Measurements from ENCODE around the gene ANKRD12.
A peak's percentile ranks its signal among the peaks of the same experiment; 100 is the strongest.

The ANKRD12 gene

DNA sequence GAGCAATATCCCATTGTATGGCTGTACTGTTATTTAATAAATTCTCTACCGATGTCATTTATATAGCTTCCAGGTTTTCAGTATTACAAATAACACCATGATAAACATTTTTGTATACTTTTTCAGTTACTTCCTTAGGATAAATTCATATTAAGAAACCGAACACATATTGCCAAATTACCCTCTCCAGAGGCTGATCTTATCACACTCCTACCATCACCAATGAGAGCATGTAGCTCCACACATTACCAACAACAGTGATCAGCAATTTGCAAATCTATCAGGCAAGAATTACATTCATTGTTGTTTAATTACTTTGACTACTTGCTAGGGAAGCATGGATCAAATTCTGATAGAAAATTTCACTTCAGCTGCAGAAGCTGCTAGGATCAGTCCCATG lies 39.9 kb upstream of the ANKRD12 start:
- Histone ChIP-seq H3K9me3 (ENCODE audit: insufficient read depth, low read depth, low read length) (no peaks in the 10 kb centered on the region), H3F3A (ENCODE audit: low read depth) (no peaks in the 10 kb centered on the region)
- TF ChIP-seq, protein P1, sequence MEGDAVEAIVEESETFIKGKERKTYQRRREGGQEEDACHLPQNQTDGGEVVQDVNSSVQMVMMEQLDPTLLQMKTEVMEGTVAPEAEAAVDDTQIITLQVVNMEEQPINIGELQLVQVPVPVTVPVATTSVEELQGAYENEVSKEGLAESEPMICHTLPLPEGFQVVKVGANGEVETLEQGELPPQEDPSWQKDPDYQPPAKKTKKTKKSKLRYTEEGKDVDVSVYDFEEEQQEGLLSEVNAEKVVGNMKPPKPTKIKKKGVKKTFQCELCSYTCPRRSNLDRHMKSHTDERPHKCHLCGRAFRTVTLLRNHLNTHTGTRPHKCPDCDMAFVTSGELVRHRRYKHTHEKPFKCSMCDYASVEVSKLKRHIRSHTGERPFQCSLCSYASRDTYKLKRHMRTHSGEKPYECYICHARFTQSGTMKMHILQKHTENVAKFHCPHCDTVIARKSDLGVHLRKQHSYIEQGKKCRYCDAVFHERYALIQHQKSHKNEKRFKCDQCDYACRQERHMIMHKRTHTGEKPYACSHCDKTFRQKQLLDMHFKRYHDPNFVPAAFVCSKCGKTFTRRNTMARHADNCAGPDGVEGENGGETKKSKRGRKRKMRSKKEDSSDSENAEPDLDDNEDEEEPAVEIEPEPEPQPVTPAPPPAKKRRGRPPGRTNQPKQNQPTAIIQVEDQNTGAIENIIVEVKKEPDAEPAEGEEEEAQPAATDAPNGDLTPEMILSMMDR (conservative IDR thresholded peaks at IDR 0.05; ENCODE audit: low read length): no peak
- no peak for TF ChIP-seq EZH2phosphoT487 (IDR thresholded peaks at IDR 0.05; ENCODE audit: borderline replicate concordance)

DNA sequence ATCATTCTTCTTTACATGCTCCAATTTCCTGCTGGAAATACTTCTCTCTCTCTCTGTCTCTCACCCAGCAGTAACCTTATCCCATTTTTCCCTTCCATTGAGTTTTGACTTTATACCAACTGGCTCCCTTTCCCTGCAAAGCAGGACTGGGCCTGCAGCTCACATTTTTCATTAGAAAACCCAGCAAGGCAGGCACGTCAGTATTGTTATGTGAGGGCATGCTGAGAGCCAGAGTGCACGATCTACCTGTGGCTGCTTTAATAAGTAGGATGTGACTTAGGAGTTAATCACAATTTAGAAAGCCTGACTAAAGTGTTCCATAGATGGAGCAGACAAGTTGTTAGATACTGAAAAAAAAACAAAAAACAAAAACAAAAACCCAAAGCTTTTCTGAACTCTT lies 39.2 kb upstream of the ANKRD12 start:
- no peaks in the 10 kb centered on the region for H4K20me1 ChIP-seq (ENCODE audit: insufficient read depth, low read length, poor library complexity, severe bottlenecking)
- no peaks in the 10 kb centered on the region for H3K36me3 ChIP-seq (ENCODE audit: insufficient read depth, low read length)
- no peaks in the 10 kb centered on the region for H3K9me3 ChIP-seq (ENCODE audit: insufficient read depth, low read depth, low read length)
- no peaks in the 10 kb centered on the region for H3K9me2 ChIP-seq (replicated peaks; ENCODE audit: low read depth, low read length)
- no peak overlapping the region for H3K4me2 ChIP-seq (ENCODE audit: low read depth, low read length, poor library complexity, severe bottlenecking)
- TF ChIP-seq, protein P1 (conservative IDR thresholded peaks at IDR 0.05; ENCODE audit: low read length): no peak
- no peak for TF ChIP-seq EZH2phosphoT487 (IDR thresholded peaks at IDR 0.05; ENCODE audit: borderline replicate concordance)
- H2AFZ ChIP-seq (ENCODE audit: low read length): no peak overlapping the region
- H3K79me2 ChIP-seq (ENCODE audit: insufficient read depth, low read length): 0 out of 2 replicates have a peak, but pooled peaks cover 5% of the 10 kb centered on the region
- no peaks in the 10 kb centered on the region for H3K27me3 ChIP-seq (ENCODE audit: insufficient read depth, low read length, poor library complexity, severe bottlenecking)
- peaks cover 20% of the 10 kb centered on the region for H3K4me1 ChIP-seq (ENCODE audit: insufficient read depth, low read length, poor library complexity, severe bottlenecking)
- no peaks in the 10 kb centered on the region for H3F3A ChIP-seq (ENCODE audit: low read depth)
- H3K4me3 ChIP-seq (ENCODE audit: low read length, poor library complexity, severe bottlenecking): no peak overlapping the region
- H3K9ac ChIP-seq (ENCODE audit: low read depth, low read length, poor library complexity, severe bottlenecking): no peak overlapping the region

More for the DNA sequence above, 39.9 kb upstream of the ANKRD12 start:
- no peaks in the 10 kb centered on the region for H3K36me3 ChIP-seq (ENCODE audit: insufficient read depth, low read length)
- no peaks in the 10 kb centered on the region for H3K27me3 ChIP-seq (ENCODE audit: insufficient read depth, low read length, poor library complexity, severe bottlenecking)
- no peaks in the 10 kb centered on the region for H3K79me2 ChIP-seq (ENCODE audit: insufficient read depth, low read length)
- no peaks in the 10 kb centered on the region for H4K20me1 ChIP-seq (ENCODE audit: insufficient read depth, low read length, poor library complexity, severe bottlenecking)
- H2AFZ ChIP-seq (ENCODE audit: low read length): peak overlapping the region; percentile 24
- no peak overlapping the region for H3K9ac ChIP-seq (ENCODE audit: low read depth, low read length, poor library complexity, severe bottlenecking)
- H3K4me1 ChIP-seq (ENCODE audit: insufficient read depth, low read length, poor library complexity, severe bottlenecking): peaks cover 20% of the 10 kb centered on the region
- no peak overlapping the region for H3K4me2 ChIP-seq (ENCODE audit: low read depth, low read length, poor library complexity, severe bottlenecking)
- H3K4me3 ChIP-seq (ENCODE audit: low read length, poor library complexity, severe bottlenecking): no peak overlapping the region
- no peaks in the 10 kb centered on the region for H3K9me2 ChIP-seq (replicated peaks; ENCODE audit: low read depth, low read length)

DNA sequence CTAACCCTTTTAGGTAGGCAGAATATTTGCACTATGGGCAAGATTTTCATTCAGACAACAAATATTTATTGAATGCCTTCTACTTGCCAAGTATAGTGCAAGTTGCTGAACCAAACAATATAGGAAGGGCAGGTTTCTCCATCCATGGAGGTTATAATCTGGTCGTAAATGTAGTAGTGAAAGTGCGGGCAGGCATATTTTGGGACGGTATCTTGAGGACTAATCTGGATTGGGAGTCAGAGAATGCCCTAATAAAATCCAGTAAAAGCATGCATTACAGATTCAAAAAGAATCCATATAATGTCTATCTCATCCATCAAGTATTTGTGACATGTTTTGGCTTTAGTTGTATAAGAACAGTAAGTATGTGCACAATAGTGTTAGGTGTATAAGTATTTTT lies 35.8 kb upstream of the ANKRD12 start:
- Histone ChIP-seq H3K9ac (ENCODE audit: low read depth, low read length, poor library complexity, severe bottlenecking) (no peak overlapping the region), H3K9me3 (ENCODE audit: insufficient read depth, low read depth, low read length) (no peaks in the 10 kb centered on the region), H2AFZ (ENCODE audit: low read length) (no peak overlapping the region), H3K4me1 (ENCODE audit: insufficient read depth, low read length, poor library complexity, severe bottlenecking) (peaks cover 29% of the 10 kb centered on the region), H3K4me3 (ENCODE audit: low read length, poor library complexity, severe bottlenecking) (no peak overlapping the region), H3K36me3 (ENCODE audit: insufficient read depth, low read length) (no peaks in the 10 kb centered on the region), H3K27me3 (ENCODE audit: insufficient read depth, low read length, poor library complexity, severe bottlenecking) (no peaks in the 10 kb centered on the region), H3F3A (ENCODE audit: low read depth) (no peaks in the 10 kb centered on the region), H3K9me2 (replicated peaks; ENCODE audit: low read depth, low read length) (no peaks in the 10 kb centered on the region), H4K20me1 (ENCODE audit: insufficient read depth, low read length, poor library complexity, severe bottlenecking) (peaks cover 27% of the 10 kb centered on the region), H3K4me2 (ENCODE audit: low read depth, low read length, poor library complexity, severe bottlenecking) (no peak overlapping the region), H3K79me2 (ENCODE audit: insufficient read depth, low read length) (peaks cover 38% of the 10 kb centered on the region)
- no peak for TF ChIP-seq EZH2phosphoT487 (IDR thresholded peaks at IDR 0.05; ENCODE audit: borderline replicate concordance)
- TF ChIP-seq, protein P1 (conservative IDR thresholded peaks at IDR 0.05; ENCODE audit: low read length): no peak

All from Loucy (cell line).